ENCODE results near the gene ADIRF. TPM values are rescaled to one million over a fixed set of nuclear protein-coding genes. Genes with fewer than 3 reads are reported as not detected.

Gene ADIRF
- total RNA-seq, 1 donor from 2014 or later: not detected

GRCh38 chr10:86961481-86962091 lies 6.7 kb upstream of the ADIRF start:
- Histone ChIP-seq H3K36me3 (ENCODE audit: insufficient read depth, low read length) (no peaks in the 10 kb centered on the region), H3K27ac (ENCODE audit: low read depth, low read length) (no peak overlapping the region), H3K4me2 (ENCODE audit: low read length) (no peak overlapping the region), H2AFZ (ENCODE audit: low read depth, low read length) (no peak overlapping the region), H3K9ac (ENCODE audit: low read length) (no peak overlapping the region), H4K20me1 (ENCODE audit: insufficient read depth, low read length) (no peaks in the 10 kb centered on the region), H3K4me3 (ENCODE audit: insufficient read depth, low read depth, low read length) (no peak overlapping the region), H3K79me2 (ENCODE audit: insufficient read depth, low read length) (no peaks in the 10 kb centered on the region), H3K4me1 (ENCODE audit: insufficient read depth, low read length) (peaks cover 24% of the 10 kb centered on the region), H3K9me3 (ENCODE audit: insufficient read depth, low read depth, low read length) (no peaks in the 10 kb centered on the region), H3K27me3 (ENCODE audit: insufficient read depth, low read length) (no peaks in the 10 kb centered on the region)
- no peak overlapping the region for H3K4me3 Mint-ChIP-seq (ENCODE audit: unreplicated experiment)
- no peaks in the 10 kb centered on the region for H3K9me3 Mint-ChIP-seq (ENCODE audit: unreplicated experiment)
- peaks cover 3% of the 10 kb centered on the region for H3K36me3 Mint-ChIP-seq (ENCODE audit: low read depth, unreplicated experiment)
- TF ChIP-seq CTCF (IDR thresholded peaks at IDR 0.05; ENCODE audit: insufficient read depth, low read depth, low read length): no peak
- no peak for TF ChIP-seq EZH2 (IDR thresholded peaks at IDR 0.05; ENCODE audit: insufficient read depth, low read length)
- H3K4me1 Mint-ChIP-seq (ENCODE audit: low read depth, unreplicated experiment): peaks cover 11% of the 10 kb centered on the region
- no peak overlapping the region for H3K27ac Mint-ChIP-seq (ENCODE audit: unreplicated experiment)
- no peak for FAIRE-seq
- peaks cover 5% of the 10 kb centered on the region for H3K27me3 Mint-ChIP-seq (ENCODE audit: low read depth, unreplicated experiment)
- no peak for DNase-seq (ENCODE audit: low read depth)

GRCh38 chr10:86962136-86962980 lies 5.9 kb upstream of the ADIRF start:
- no peak for DNase-seq (ENCODE audit: low read depth)
- no peaks in the 10 kb centered on the region for H3K9me3 ChIP-seq (ENCODE audit: insufficient read depth, low read depth, low read length)

More at GRCh38 chr10:86962136-86962980, 5.9 kb upstream of the ADIRF start:
- Histone ChIP-seq H3K4me3 (ENCODE audit: insufficient read depth, low read depth, low read length) (no peak overlapping the region), H3K4me1 (ENCODE audit: insufficient read depth, low read length) (peaks cover 27% of the 10 kb centered on the region), H3K27me3 (ENCODE audit: insufficient read depth, low read length) (no peaks in the 10 kb centered on the region), H2AFZ (ENCODE audit: low read depth, low read length) (no peak overlapping the region), H3K36me3 (ENCODE audit: insufficient read depth, low read length) (no peaks in the 10 kb centered on the region), H3K79me2 (ENCODE audit: insufficient read depth, low read length) (no peaks in the 10 kb centered on the region), H3K4me2 (ENCODE audit: low read length) (no peak overlapping the region), H4K20me1 (ENCODE audit: insufficient read depth, low read length) (no peaks in the 10 kb centered on the region), H3K9ac (ENCODE audit: low read length) (no peak overlapping the region), H3K27ac (ENCODE audit: low read depth, low read length) (no peak overlapping the region)
- H3K9me3 Mint-ChIP-seq (ENCODE audit: unreplicated experiment): no peaks in the 10 kb centered on the region
- H3K4me3 Mint-ChIP-seq (ENCODE audit: unreplicated experiment): no peak overlapping the region
- TF ChIP-seq CTCF (IDR thresholded peaks at IDR 0.05; ENCODE audit: insufficient read depth, low read depth, low read length): no peak
- no peak for TF ChIP-seq EZH2 (IDR thresholded peaks at IDR 0.05; ENCODE audit: insufficient read depth, low read length)
- H3K4me1 Mint-ChIP-seq (ENCODE audit: low read depth, unreplicated experiment): peaks cover 12% of the 10 kb centered on the region
- no peak overlapping the region for H3K27ac Mint-ChIP-seq (ENCODE audit: unreplicated experiment)
- FAIRE-seq: no peak
- H3K36me3 Mint-ChIP-seq (ENCODE audit: low read depth, unreplicated experiment): peaks cover 3% of the 10 kb centered on the region
- H3K27me3 Mint-ChIP-seq (ENCODE audit: low read depth, unreplicated experiment): peaks cover 6% of the 10 kb centered on the region

Measured in astrocyte (in vitro differentiated cells and primary cell).